Panc1 (cell line): ENCODE measurements around the gene MEGF11. TPM values are rescaled to one million over a fixed set of nuclear protein-coding genes. Genes with fewer than 3 reads are reported as not detected.

Experiments
- ATAC-seq: fragments of 200-7000 bp; cut with Tn5 transposase; 2 replicates; pipeline ENCODE4 v1.9.1; 2020; ENCODE audit warnings: mild to moderate bottlenecking, moderate library complexity
- BruUV-seq: library from RNA; stranded (reverse); fragments of 400-500 nt; replicated peaks from 2 replicates; lab custom pipeline; 2021; lab: Mats Ljungman, UMichigan
- CTCF ChIA-PET: fragments of 300-600 bp; sonication (Branson Sonifier 250); formaldehyde crosslinking; loops from one replicate; lab custom pipeline; 2022; ENCODE audit warnings: antibody characterized with exemption; lab: Charles Lee
- POLR2A ChIA-PET: fragments of 300-600 bp; sonication (Branson Sonifier 250); formaldehyde crosslinking; loops from one replicate; lab custom pipeline; 2022; ENCODE audit warnings: antibody characterized with exemption; lab: Charles Lee
- DNase-seq: peaks from one replicate; pipeline ENCODE4 v3.0.0-alpha.2; 2010; ENCODE audit warnings: low read depth, low spot score
- H3K27ac ChIP-seq: 2 replicates; pipeline ENCODE4 v1.5.1; 2011; ENCODE audit warnings: mild to moderate bottlenecking, low read length, inconsistent platforms
- H3K27me3 ChIP-seq: fragments of 200-500 bp; sonication (Bioruptor generic); 2 replicates; pipeline ENCODE4 v1.6.0; 2014; ENCODE audit warnings: low read length, inconsistent platforms; ENCODE audit not compliant: control insufficient read depth, insufficient read depth
- H3K36me3 ChIP-seq: fragments of 200-500 bp; sonication (Bioruptor generic); 2 replicates; pipeline ENCODE4 v1.5.1; 2014; ENCODE audit warnings: inconsistent platforms, mild to moderate bottlenecking, low read length, moderate library complexity; ENCODE audit not compliant: control insufficient read depth, insufficient read depth
- H3K4me1 ChIP-seq: 2 replicates; pipeline ENCODE4 v1.5.1; 2011; ENCODE audit warnings: inconsistent platforms, mild to moderate bottlenecking, low read length, moderate library complexity; ENCODE audit not compliant: control insufficient read depth, insufficient read depth
- H3K4me3 ChIP-seq, 2 experiments: 2 replicates each; pipeline ENCODE4 v1.5.1; 2011 to 2012; ENCODE audit warnings: low read depth in 2 of 2, low read length in 2 of 2, mild to moderate bottlenecking in 2 of 2, inconsistent platforms in 1 of 2, moderate library complexity in 1 of 2
- H3K9me3 ChIP-seq: fragments of 200-500 bp; sonication (Bioruptor generic); 2 replicates; pipeline ENCODE4 v1.5.1; 2014; ENCODE audit warnings: low read depth, mild to moderate bottlenecking, inconsistent platforms, low read length, moderate library complexity; ENCODE audit not compliant: control insufficient read depth, insufficient read depth
- POLR2AphosphoS5 ChIP-seq: IDR thresholded peaks from 2 replicates; pipeline ENCODE4 v1.6.1; 2012; ENCODE audit warnings: mild to moderate bottlenecking, low read depth, low read length, moderate library complexity
- SIN3A ChIP-seq: IDR thresholded peaks from 2 replicates; pipeline ENCODE4 v1.6.1; 2012; ENCODE audit warnings: low read depth, mild to moderate bottlenecking, low read length, moderate library complexity, borderline replicate concordance; ENCODE audit not compliant: insufficient read depth
- TCF7L2 ChIP-seq: IDR thresholded peaks from 2 replicates; pipeline ENCODE4 v1.6.1; 2011; ENCODE audit warnings: mild to moderate bottlenecking, low read depth, low read length, inconsistent platforms
- in situ Hi-C: cut with HindIII; loops from 2 replicates; pipeline ENCODE4 v1.10.0; 2016; ENCODE audit warnings: low sequenced_read_pairs, low pct_unique_long_range_greater_than_20kb
- intact Hi-C: fragments of 100-400 bp; cut with micrococcal nuclease; formaldehyde crosslinking; loops from one replicate; pipeline ENCODE4 v1.10.0; 2022; ENCODE audit not compliant: unreplicated experiment
- total RNA-seq: library from RNA; stranded (reverse); gene quantifications from one replicate; pipeline ENCODE4 v1.2.1, GENCODE V29; 2021; ENCODE audit not compliant: unreplicated experiment
- TF ChIP-seq, protein P1 (sequence below): fragments of 450-650 bp; IDR thresholded peaks from 2 replicates; pipeline ENCODE4 v1.5.1; 2017; ENCODE audit warnings: mild to moderate bottlenecking
- TF ChIP-seq, protein P2 (sequence below), 2 experiments: IDR thresholded peaks; 2 replicates each; pipeline ENCODE4 v1.6.1; 2011 to 2012; ENCODE audit warnings: low read depth in 2 of 2, control low read depth in 1 of 2, low read length in 1 of 2, mild to moderate bottlenecking in 1 of 2, moderate library complexity in 1 of 2; ENCODE audit not compliant: insufficient read depth in 1 of 2

The MEGF11 gene
- total RNA-seq, 1 experiment from 2014 or later = 0.95 TPM

GRCh38 chr15:66023311-66023972 is 230.1 kb downstream of the MEGF11 start:
- Histone ChIP-seq H3K9me3 (no peaks in the 10 kb centered on the region), H3K4me1 (no peaks in the 10 kb centered on the region), H3K27ac (no peak overlapping the region), H3K36me3 (no peaks in the 10 kb centered on the region), H3K27me3 (peaks cover 3% of the 10 kb centered on the region; the same call in 1 of the 2 replicates), H3K4me3 (no peak overlapping the region)
- in situ Hi-C loops (no loop called here), intact Hi-C loops (no loop called here)
- no peak for ATAC-seq
- no TSS peak for BruUV-seq
- CTCF ChIA-PET = no interaction called here
- POLR2A ChIA-PET = no interaction called here
- TF ChIP-seq SIN3A (no peak), POLR2AphosphoS5 (no peak), TCF7L2 (no peak)
- TF ChIP-seq, protein P1, sequence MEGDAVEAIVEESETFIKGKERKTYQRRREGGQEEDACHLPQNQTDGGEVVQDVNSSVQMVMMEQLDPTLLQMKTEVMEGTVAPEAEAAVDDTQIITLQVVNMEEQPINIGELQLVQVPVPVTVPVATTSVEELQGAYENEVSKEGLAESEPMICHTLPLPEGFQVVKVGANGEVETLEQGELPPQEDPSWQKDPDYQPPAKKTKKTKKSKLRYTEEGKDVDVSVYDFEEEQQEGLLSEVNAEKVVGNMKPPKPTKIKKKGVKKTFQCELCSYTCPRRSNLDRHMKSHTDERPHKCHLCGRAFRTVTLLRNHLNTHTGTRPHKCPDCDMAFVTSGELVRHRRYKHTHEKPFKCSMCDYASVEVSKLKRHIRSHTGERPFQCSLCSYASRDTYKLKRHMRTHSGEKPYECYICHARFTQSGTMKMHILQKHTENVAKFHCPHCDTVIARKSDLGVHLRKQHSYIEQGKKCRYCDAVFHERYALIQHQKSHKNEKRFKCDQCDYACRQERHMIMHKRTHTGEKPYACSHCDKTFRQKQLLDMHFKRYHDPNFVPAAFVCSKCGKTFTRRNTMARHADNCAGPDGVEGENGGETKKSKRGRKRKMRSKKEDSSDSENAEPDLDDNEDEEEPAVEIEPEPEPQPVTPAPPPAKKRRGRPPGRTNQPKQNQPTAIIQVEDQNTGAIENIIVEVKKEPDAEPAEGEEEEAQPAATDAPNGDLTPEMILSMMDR = no peak
- TF ChIP-seq, protein P2, sequence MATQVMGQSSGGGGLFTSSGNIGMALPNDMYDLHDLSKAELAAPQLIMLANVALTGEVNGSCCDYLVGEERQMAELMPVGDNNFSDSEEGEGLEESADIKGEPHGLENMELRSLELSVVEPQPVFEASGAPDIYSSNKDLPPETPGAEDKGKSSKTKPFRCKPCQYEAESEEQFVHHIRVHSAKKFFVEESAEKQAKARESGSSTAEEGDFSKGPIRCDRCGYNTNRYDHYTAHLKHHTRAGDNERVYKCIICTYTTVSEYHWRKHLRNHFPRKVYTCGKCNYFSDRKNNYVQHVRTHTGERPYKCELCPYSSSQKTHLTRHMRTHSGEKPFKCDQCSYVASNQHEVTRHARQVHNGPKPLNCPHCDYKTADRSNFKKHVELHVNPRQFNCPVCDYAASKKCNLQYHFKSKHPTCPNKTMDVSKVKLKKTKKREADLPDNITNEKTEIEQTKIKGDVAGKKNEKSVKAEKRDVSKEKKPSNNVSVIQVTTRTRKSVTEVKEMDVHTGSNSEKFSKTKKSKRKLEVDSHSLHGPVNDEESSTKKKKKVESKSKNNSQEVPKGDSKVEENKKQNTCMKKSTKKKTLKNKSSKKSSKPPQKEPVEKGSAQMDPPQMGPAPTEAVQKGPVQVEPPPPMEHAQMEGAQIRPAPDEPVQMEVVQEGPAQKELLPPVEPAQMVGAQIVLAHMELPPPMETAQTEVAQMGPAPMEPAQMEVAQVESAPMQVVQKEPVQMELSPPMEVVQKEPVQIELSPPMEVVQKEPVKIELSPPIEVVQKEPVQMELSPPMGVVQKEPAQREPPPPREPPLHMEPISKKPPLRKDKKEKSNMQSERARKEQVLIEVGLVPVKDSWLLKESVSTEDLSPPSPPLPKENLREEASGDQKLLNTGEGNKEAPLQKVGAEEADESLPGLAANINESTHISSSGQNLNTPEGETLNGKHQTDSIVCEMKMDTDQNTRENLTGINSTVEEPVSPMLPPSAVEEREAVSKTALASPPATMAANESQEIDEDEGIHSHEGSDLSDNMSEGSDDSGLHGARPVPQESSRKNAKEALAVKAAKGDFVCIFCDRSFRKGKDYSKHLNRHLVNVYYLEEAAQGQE (IDR thresholded peaks at IDR 0.05; ENCODE audit: insufficient read depth in 1 of 2, low read depth in 2 of 2, low read length in 1 of 2) = no peak
- no peak for DNase-seq

DNA sequence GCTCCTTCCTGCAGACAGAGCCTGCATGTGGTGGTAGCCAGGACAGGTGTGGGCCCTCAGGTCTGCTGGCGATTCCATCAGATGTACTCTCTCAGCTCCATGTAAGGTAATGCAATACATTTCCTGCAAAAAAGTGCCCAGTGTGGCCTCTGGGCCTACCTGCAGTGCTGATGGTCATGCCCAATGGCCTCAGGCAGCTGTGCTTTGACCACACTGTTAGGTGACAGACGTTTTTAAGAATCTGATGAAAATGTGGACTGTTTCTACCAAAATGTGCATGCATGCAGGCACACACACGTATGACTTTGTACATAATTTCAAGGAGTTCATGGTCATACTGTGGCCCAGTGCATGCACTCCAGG is 231.4 kb downstream of the MEGF11 start:
- ChIA-PET POLR2A (no interaction called here), CTCF (no interaction called here)
- intact Hi-C loops (no loop called here), in situ Hi-C loops (no loop called here)
- DNase-seq = no peak
- Histone ChIP-seq H3K4me1 (no peaks in the 10 kb centered on the region), H3K9me3 (no peaks in the 10 kb centered on the region), H3K36me3 (no peaks in the 10 kb centered on the region), H3K27ac (no peak overlapping the region), H3K4me3 (no peak overlapping the region), H3K27me3 (peaks cover 3% of the 10 kb centered on the region; the same call in 1 of the 2 replicates)
- TF ChIP-seq POLR2AphosphoS5 = no peak
- no TSS peak for BruUV-seq
- ATAC-seq = no peak

GRCh38 chr15:66021496-66022162 is 231.9 kb downstream of the MEGF11 start:
- Histone ChIP-seq H3K27ac (no peak overlapping the region), H3K4me3 (no peak overlapping the region), H3K36me3 (no peaks in the 10 kb centered on the region), H3K4me1 (no peaks in the 10 kb centered on the region), H3K9me3 (no peaks in the 10 kb centered on the region), H3K27me3 (peaks cover 3% of the 10 kb centered on the region; the same call in 1 of the 2 replicates)
- no TSS peak for BruUV-seq
- TF ChIP-seq, protein P1 = no peak
- no peak for TF ChIP-seq SIN3A
- TF ChIP-seq, protein P2 (IDR thresholded peaks at IDR 0.05; ENCODE audit: insufficient read depth in 1 of 2, low read depth in 2 of 2, low read length in 1 of 2) = no peak
- no peak for TF ChIP-seq POLR2AphosphoS5
- no peak for TF ChIP-seq TCF7L2
- CTCF ChIA-PET = no interaction called here
- POLR2A ChIA-PET = interaction anchor here (0.7 kb wide), 1 partner anchor 181 kb away, joined by 3 read pairs; no protein-coding TSS in a partner anchor
- ATAC-seq (no peak), DNase-seq (no peak)
- intact Hi-C loops (no loop called here), in situ Hi-C loops (no loop called here)
